BE2C (cell line): ENCODE data around the gene COL18A1.

Experiments
- DNase-seq: peaks from one replicate; pipeline ENCODE4 v3.0.0-alpha.2; 2020
- H3K27me3 ChIP-seq: fragments of 250-450 bp; sonication (Bioruptor Pico); 2 replicates; pipeline ENCODE4 v1.5.1; 2020; ENCODE audit warnings: mild to moderate bottlenecking
- H3K36me3 ChIP-seq: fragments of 250-450 bp; sonication (Bioruptor Pico); 2 replicates; pipeline ENCODE4 v1.5.1; 2020; ENCODE audit warnings: mild to moderate bottlenecking
- H3K4me1 ChIP-seq: fragments of 250-450 bp; sonication (Bioruptor Pico); 2 replicates; pipeline ENCODE4 v1.5.1; 2020
- H3K4me3 ChIP-seq: 2 replicates; pipeline ENCODE4 v1.5.1; 2011; ENCODE audit warnings: low read depth, low read length
- H3K9me3 ChIP-seq: fragments of 250-450 bp; sonication (Bioruptor Pico); 2 replicates; pipeline ENCODE4 v1.5.1; 2020
- CTCF ChIP-seq: IDR thresholded peaks from 2 replicates; pipeline ENCODE4 v1.5.1; 2012; ENCODE audit warnings: mild to moderate bottlenecking, low read depth, low read length

The COL18A1 gene

DNA sequence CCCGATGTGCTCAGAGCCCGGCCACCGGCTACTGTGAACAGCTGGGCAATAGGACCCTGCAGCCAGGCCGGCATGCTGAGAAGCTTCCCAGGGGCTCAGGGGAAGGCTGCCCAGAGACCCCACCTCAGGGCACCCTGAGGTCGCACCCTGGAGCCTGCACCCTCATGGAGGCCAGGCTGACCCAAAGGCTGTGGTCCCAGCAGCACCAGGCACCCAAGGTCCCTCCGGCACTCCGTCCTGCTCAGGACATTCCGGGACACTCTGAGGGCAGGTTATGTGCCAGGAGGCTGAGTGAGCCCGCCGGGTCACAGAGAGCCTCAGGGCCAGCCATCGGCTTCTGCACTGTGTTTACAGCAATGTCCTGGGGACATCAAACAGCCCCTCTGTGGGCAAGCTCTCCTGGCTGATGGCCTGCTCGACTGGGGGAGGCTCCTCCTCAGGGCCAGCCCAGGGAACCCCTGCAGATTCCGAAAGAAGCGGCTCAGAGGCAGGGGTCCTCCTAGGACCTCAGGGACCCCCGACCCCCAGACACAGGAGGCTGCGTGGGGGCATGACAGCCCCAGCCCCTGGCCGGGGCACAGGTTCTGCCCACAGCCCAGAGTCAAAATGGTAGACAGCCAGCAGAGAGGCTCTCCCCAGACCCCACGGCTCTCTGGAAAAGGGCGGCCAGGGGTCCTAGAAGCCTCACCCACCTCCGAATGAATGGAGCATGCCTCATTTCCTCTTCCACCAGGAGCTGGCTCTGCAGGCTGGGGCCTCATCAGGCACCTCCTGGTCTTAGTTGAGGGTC is 129.1 kb downstream of the COL18A1 start:
- peak; percentile 5 for DNase-seq
- Histone ChIP-seq H3K27me3 (no peaks in the 10 kb centered on the region), H3K9me3 (no peaks in the 10 kb centered on the region), H3K36me3 (peaks cover 74% of the 10 kb centered on the region), H3K4me3 (no peak overlapping the region), H3K4me1 (peaks cover 12% of the 10 kb centered on the region)
- TF ChIP-seq CTCF, result no peak

GRCh38 chr21:45534636-45535331 is 129.8 kb downstream of the COL18A1 start:
- H3K9me3 ChIP-seq, result no peaks in the 10 kb centered on the region
- DNase-seq, result peak; percentile 77
- H3K4me1 ChIP-seq, result peaks cover 12% of the 10 kb centered on the region
- no peak overlapping the region for H3K4me3 ChIP-seq
- peaks cover 67% of the 10 kb centered on the region for H3K36me3 ChIP-seq
- TF ChIP-seq CTCF, result no peak
- no peaks in the 10 kb centered on the region for H3K27me3 ChIP-seq

- peak; percentile 7 for DNase-seq
- Histone ChIP-seq H3K36me3 (peaks cover 60% of the 10 kb centered on the region), H3K9me3 (no peaks in the 10 kb centered on the region), H3K27me3 (no peaks in the 10 kb centered on the region), H3K4me3 (no peak overlapping the region), H3K4me1 (peaks cover 12% of the 10 kb centered on the region)
- TF ChIP-seq CTCF, result no peak
Observed at GRCh38 chr21:45535341-45536081, 130.5 kb downstream of the COL18A1 start.

DNA sequence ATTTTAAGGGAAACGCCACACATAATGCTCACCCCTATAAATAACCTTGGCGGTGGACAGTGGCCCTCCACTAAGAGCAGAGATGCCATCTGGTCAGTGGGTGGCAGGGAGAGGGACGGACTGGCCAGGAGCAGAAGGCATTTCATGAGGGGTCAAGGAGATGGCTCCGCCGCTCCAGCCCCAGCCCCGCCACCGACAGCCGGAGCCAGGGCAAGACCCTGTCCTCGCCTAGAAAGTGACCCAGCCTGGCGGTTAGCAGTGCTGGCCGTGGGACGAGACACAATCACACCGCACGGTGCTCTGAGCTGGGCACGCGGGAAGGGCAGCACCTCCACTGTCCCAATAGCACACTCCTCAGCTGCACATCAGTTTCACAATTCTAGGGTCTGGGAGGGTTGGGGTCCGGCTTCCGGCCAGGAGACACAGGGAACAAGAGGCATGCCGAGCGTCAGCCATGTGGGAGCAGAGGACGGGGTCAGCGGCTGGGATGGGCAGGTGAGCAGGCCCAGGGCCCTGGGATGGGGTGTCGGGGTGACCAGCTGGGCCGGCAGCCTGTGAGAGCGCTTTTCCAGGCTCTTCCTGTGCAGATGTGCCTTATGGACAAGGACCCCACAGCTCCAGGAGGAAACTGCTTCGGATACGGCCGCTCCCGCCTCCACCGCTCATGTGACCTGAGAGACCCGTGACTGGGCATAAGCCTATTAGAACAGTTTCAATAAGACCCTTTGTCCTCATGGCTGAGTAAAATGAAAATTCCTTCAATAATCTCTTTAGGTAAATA is 131.5 kb downstream of the COL18A1 start:
- no peak for TF ChIP-seq CTCF
- Histone ChIP-seq H3K36me3 (peaks cover 54% of the 10 kb centered on the region), H3K4me1 (peaks cover 14% of the 10 kb centered on the region), H3K4me3 (no peak overlapping the region), H3K27me3 (no peaks in the 10 kb centered on the region), H3K9me3 (no peaks in the 10 kb centered on the region)
- peak; percentile 7 for DNase-seq

DNA sequence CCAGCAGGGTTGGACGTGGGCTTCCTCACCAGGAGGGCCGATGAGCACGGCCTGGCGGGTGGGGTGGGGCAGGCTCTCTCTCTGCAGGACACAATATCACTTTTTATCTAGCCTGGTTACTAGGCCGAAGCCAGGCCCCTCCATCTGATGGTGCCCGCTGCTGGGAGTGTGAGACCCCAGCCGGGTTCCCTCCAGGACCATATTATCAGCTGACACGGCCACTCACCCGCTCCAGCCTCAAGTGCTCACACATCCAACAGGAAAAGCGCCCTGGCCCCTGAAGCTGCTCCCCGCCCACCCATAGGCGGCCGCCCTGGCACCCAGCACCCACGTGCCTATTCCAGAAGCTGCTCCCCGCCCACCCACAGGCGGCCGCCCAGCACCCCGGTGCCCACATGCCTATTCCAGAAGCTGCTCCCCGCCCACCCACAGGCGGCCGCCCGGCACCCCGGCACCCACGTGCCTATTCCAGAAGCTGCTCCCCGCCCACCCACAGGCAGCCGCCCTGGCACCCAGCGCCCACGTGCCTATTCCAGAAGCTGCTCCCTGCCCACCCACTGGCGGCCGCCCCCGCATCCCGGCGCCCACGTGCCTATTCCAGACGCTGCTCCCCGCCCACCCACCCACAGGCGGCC is 132.3 kb downstream of the COL18A1 start:
- Histone ChIP-seq H3K9me3 (no peaks in the 10 kb centered on the region), H3K36me3 (peaks cover 47% of the 10 kb centered on the region), H3K4me1 (peaks cover 14% of the 10 kb centered on the region), H3K27me3 (no peaks in the 10 kb centered on the region), H3K4me3 (no peak overlapping the region)
- peak; percentile 6 for DNase-seq
- TF ChIP-seq CTCF, result no peak
